HepG2 (cell line): ENCODE data around the gene NPBWR2. TPM values are rescaled to one million over a fixed set of nuclear protein-coding genes. Genes with fewer than 3 reads are reported as not detected.
A peak's percentile ranks its signal among the peaks of the same experiment; 100 is the strongest.

Experiments
- CCDC6 ChIP-seq: sonication (generic); formaldehyde crosslinking; IDR thresholded peaks from 2 replicates; pipeline ENCODE4 v1.8.1; 2022; ENCODE audit warnings: mild to moderate bottlenecking, missing genetic modification reagents, moderate library complexity
- CREB1 ChIP-seq, 2 experiments: fragments of 450-650 bp in 1 of 2; IDR thresholded peaks; 2 replicates each; pipeline ENCODE4 v1.6.1; 2016 to 2017; ENCODE audit warnings: control low read depth in 1 of 2, mild to moderate bottlenecking in 1 of 2, missing compliant biosample characterization in 1 of 2, missing genetic modification characterization in 1 of 2
- FOXA3 ChIP-seq: IDR thresholded peaks from 2 replicates; pipeline ENCODE4 v1.6.1; 2016; ENCODE audit warnings: missing genetic modification reagents, missing compliant biosample characterization
- FOXK2 ChIP-seq: fragments of 450-650 bp; IDR thresholded peaks from 2 replicates; pipeline ENCODE4 v1.6.1; 2016
- NCOA2 ChIP-seq: sonication (generic); formaldehyde crosslinking; IDR thresholded peaks from 2 replicates; pipeline ENCODE4 v1.8.0; 2022; ENCODE audit warnings: inconsistent platforms
- NONO ChIP-seq, 2 experiments: fragments of 450-650 bp in 1 of 2; sonication (generic) in 1 of 2; formaldehyde crosslinking in 1 of 2; IDR thresholded peaks in 1 of 2; conservative IDR thresholded peaks in 1 of 2; 2 replicates each; pipeline versions ENCODE4 v1.6.1 to v1.8.0; 2017 to 2022; ENCODE audit warnings: mild to moderate bottlenecking in 1 of 2, missing genetic modification reagents in 1 of 2, moderate library complexity in 1 of 2
- PHF21A ChIP-seq: sonication (generic); formaldehyde crosslinking; IDR thresholded peaks from 2 replicates; pipeline ENCODE4 v1.5.0; 2020; ENCODE audit warnings: mild to moderate bottlenecking, missing genetic modification reagents
- POLR2G ChIP-seq: fragments of 200-400 bp; formaldehyde crosslinking; IDR thresholded peaks from 2 replicates; pipeline ENCODE4 v1.6.1; 2018; ENCODE audit warnings: mild to moderate bottlenecking, low read depth, low read length, moderate library complexity
- SIX1 ChIP-seq: sonication (generic); formaldehyde crosslinking; IDR thresholded peaks from 2 replicates; pipeline ENCODE4 v1.4.0; 2020; ENCODE audit warnings: missing genetic modification reagents, borderline replicate concordance
- SMAD1 ChIP-seq: sonication (generic); formaldehyde crosslinking; IDR thresholded peaks from 2 replicates; pipeline ENCODE4 v1.4.0; 2020; ENCODE audit warnings: missing genetic modification reagents, low read depth, mild to moderate bottlenecking, borderline replicate concordance
- SMARCE1 ChIP-seq: fragments of 450-650 bp; IDR thresholded peaks from 2 replicates; pipeline ENCODE4 v1.6.1; 2017; ENCODE audit warnings: borderline replicate concordance
- SRSF9 ChIP-seq: fragments of 200-400 bp; formaldehyde crosslinking; IDR thresholded peaks from 2 replicates; pipeline ENCODE4 v1.6.1; 2018; ENCODE audit warnings: borderline replicate concordance, mild to moderate bottlenecking, low read depth, low read length; ENCODE audit not compliant: insufficient read depth, poor library complexity, severe bottlenecking
- TRIM24 ChIP-seq: sonication (generic); formaldehyde crosslinking; IDR thresholded peaks from 2 replicates; pipeline ENCODE4 v1.8.0; 2022; ENCODE audit warnings: mild to moderate bottlenecking, missing genetic modification reagents
- ZBTB3 ChIP-seq: sonication (generic); formaldehyde crosslinking; IDR thresholded peaks from 2 replicates; pipeline ENCODE4 v1.4.0; 2020; ENCODE audit warnings: low read depth, mild to moderate bottlenecking, moderate library complexity, missing genetic modification reagents, borderline replicate concordance
- ZMAT3 ChIP-seq: sonication (generic); formaldehyde crosslinking; conservative IDR thresholded peaks from 2 replicates; pipeline ENCODE4 v1.7.0; 2021; ENCODE audit warnings: missing genetic modification reagents
- ZNF451 ChIP-seq: sonication (generic); formaldehyde crosslinking; IDR thresholded peaks from 2 replicates; pipeline ENCODE4 v1.5.0; 2020; ENCODE audit warnings: mild to moderate bottlenecking, missing genetic modification reagents
- ZSCAN9 ChIP-seq: IDR thresholded peaks from 2 replicates; pipeline ENCODE4 v1.6.1; 2016; ENCODE audit warnings: borderline replicate concordance
- polyA plus RNA-seq, 8 experiments: library from polyadenylated mRNA; depleted of rRNA in 3 of 8; stranded (reverse) in 7 of 8; unstranded in 1 of 8; fragments of >200 nt; fragmentation: Illumina TruSeq in 4 of 8; extraction: Trizol in 4 of 8; gene quantifications; 2 replicates each; pipeline versions ENCODE4 v1.2.1 to v1.2.3, GENCODE V29; 2011 to 2016; ENCODE audit warnings: low read depth in 4 of 8, missing spikeins in 1 of 8, mixed read lengths in 1 of 8; ENCODE audit not compliant: insufficient read depth in 1 of 8
- total RNA-seq, 5 experiments: library from RNA; depleted of rRNA; stranded (reverse); fragments of >200 nt; fragmentation: Illumina TruSeq; extraction: Trizol; gene quantifications; 2 replicates each; pipeline ENCODE4 v1.2.3, GENCODE V29; 2016; ENCODE audit warnings: low read depth in 1 of 5
- TF ChIP-seq, protein P1 (sequence below): IDR thresholded peaks from 2 replicates; pipeline ENCODE4 v1.6.1; 2016; ENCODE audit warnings: low read depth, control low read depth
- TF ChIP-seq, protein P2 (sequence below): sonication (generic); formaldehyde crosslinking; IDR thresholded peaks from 2 replicates; pipeline ENCODE4 v1.4.0; 2020; ENCODE audit warnings: missing genetic modification reagents
- TF ChIP-seq, protein P3 (sequence below): sonication (generic); formaldehyde crosslinking; IDR thresholded peaks from 2 replicates; pipeline ENCODE4 v1.4.0; 2020; ENCODE audit warnings: missing genetic modification reagents, low read depth, mild to moderate bottlenecking, borderline replicate concordance

NPBWR2 gene
- total and polyA plus RNA-seq, 2 of the 13 experiments (the other 11 are each of a cell fraction or from before 2014, with no cell fraction given), result not detected

GRCh38 chr20:64053841-64054661 is 53.3 kb downstream of the NPBWR2 start (continued):
- TF ChIP-seq PHF21A (peak; percentile 96), ZNF451 (CRISPR knock-in tag) (peak; percentile 82), FOXA3 (peak; percentile 51), FOXK2 (no peak), SIX1 (CRISPR knock-in tag) (no peak), ZBTB3 (CRISPR knock-in tag) (no peak), ZSCAN9 (peak; percentile 55; the same call in 1 of the 2 replicates), NCOA2 (peak; percentile 46), SMARCE1 (no peak), SRSF9 (no peak), CREB1 (IDR thresholded peaks at IDR 0.05) (no peak), CREB1 (CRISPR knock-in tag; IDR thresholded peaks at IDR 0.05) (no peak), POLR2G (peak; percentile 86), NONO (IDR thresholded peaks at IDR 0.05) (no peak), NONO (CRISPR knock-in tag; conservative IDR thresholded peaks at IDR 0.05) (peak; percentile 68; the same call in 1 of the 2 replicates), SMAD1 (CRISPR knock-in tag) (0 out of 2 replicates have a peak, but pooled peaks have one; percentile 7), TRIM24 (CRISPR knock-in tag) (no peak; the same call in 1 of the 2 replicates), ZMAT3 (peak; percentile 91; the same call in 1 of the 2 replicates), CCDC6 (CRISPR knock-in tag) (no peak)
- TF ChIP-seq, protein P1, sequence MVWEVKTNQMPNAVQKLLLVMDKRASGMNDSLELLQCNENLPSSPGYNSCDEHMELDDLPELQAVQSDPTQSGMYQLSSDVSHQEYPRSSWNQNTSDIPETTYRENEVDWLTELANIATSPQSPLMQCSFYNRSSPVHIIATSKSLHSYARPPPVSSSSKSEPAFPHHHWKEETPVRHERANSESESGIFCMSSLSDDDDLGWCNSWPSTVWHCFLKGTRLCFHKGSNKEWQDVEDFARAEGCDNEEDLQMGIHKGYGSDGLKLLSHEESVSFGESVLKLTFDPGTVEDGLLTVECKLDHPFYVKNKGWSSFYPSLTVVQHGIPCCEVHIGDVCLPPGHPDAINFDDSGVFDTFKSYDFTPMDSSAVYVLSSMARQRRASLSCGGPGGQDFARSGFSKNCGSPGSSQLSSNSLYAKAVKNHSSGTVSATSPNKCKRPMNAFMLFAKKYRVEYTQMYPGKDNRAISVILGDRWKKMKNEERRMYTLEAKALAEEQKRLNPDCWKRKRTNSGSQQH, result 0 out of 2 replicates have a peak, but pooled peaks have one; percentile 3
- TF ChIP-seq, protein P2, sequence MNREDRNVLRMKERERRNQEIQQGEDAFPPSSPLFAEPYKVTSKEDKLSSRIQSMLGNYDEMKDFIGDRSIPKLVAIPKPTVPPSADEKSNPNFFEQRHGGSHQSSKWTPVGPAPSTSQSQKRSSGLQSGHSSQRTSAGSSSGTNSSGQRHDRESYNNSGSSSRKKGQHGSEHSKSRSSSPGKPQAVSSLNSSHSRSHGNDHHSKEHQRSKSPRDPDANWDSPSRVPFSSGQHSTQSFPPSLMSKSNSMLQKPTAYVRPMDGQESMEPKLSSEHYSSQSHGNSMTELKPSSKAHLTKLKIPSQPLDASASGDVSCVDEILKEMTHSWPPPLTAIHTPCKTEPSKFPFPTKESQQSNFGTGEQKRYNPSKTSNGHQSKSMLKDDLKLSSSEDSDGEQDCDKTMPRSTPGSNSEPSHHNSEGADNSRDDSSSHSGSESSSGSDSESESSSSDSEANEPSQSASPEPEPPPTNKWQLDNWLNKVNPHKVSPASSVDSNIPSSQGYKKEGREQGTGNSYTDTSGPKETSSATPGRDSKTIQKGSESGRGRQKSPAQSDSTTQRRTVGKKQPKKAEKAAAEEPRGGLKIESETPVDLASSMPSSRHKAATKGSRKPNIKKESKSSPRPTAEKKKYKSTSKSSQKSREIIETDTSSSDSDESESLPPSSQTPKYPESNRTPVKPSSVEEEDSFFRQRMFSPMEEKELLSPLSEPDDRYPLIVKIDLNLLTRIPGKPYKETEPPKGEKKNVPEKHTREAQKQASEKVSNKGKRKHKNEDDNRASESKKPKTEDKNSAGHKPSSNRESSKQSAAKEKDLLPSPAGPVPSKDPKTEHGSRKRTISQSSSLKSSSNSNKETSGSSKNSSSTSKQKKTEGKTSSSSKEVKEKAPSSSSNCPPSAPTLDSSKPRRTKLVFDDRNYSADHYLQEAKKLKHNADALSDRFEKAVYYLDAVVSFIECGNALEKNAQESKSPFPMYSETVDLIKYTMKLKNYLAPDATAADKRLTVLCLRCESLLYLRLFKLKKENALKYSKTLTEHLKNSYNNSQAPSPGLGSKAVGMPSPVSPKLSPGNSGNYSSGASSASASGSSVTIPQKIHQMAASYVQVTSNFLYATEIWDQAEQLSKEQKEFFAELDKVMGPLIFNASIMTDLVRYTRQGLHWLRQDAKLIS (CRISPR knock-in tag), result peak; percentile 52; the same call in 1 of the 2 replicates
- TF ChIP-seq, protein P3, sequence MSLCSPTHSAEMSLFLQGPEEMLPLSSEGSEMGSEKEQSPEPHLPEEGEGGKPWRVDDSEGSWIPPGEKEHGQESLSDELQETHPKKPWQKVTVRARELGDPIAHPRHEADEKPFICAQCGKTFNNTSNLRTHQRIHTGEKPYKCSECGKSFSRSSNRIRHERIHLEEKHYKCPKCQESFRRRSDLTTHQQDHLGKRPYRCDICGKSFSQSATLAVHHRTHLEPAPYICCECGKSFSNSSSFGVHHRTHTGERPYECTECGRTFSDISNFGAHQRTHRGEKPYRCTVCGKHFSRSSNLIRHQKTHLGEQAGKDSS (CRISPR knock-in tag), result peak; percentile 84; the same call in 1 of the 2 replicates
